NCI-H2171 treated with DMSO at 0.1 percent for 48 hours (cell line): Measurements from ENCODE around the gene RELN.
"Not testable (repeated sequence)": the region's sequence is repeated elsewhere in the genome, so short reads cannot be mapped to it uniquely, and the experiment has no call there.

ENCODE experiments used
- DNase-seq: peaks from one replicate; lab custom pipeline; 2025; lab: John Stamatoyannopoulos, UW

The RELN gene

GRCh38 chr7:103784646-103785286 lies 204.7 kb downstream of the RELN start:
- DNase-seq, result no peak

GRCh38 chr7:103781409-103781808 lies 208.0 kb downstream of the RELN start:
- DNase-seq, result no peak

GRCh38 chr7:103780561-103780960 lies 208.9 kb downstream of the RELN start:
- not testable (repeated sequence) for DNase-seq

- no peak for DNase-seq
These were observed 212.0 kb downstream of the RELN start for GRCh38 chr7:103777440-103777839.

DNA sequence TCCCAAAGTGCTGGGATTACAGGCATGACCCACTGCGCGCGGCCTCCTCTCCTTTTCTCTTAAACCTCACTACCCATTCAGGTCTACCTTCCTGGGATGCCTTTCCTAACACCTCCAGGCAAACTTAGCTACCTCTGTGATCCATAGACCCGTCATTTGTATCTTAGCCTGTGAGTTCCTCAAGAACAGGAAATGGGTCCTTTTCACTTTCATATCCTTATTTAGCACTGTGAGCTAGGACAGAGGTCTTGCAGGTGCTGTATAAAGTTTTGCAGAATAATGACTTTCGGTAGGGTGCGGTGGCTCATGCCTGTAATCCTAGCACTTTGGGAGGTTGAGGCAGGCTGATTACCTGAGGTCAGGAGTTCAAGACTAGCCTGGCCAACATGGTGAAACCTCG lies 215.7 kb downstream of the RELN start:
- DNase-seq, result no peak

DNA sequence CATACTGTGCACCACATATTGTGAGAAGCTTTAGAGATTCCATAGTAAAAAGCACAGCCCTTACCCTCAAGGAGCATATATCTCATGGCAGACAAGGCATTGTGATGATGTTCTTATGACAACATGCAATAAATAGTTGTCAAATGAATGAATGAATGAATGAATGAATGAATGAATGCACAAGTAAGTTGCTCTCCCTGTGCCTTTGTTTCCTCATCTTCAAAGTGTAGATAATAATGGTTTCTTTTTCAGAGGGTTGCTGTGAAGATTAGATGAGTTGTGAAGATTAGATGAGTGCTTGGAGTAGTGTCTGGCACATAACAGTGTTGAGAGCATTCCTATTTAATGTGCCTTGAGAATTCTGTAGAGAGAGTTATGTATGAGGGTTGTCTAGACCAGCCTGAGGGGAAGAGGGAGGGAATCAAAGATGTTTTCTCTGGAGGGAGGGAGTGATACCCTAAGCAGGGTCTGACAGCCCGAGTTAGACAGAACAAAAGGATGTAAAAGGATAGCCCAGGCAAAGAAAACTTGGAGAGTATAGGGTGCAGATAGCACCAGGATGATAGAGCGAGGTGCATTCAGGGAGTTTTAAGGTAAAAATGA lies 217.2 kb downstream of the RELN start:
- DNase-seq, result no peak

DNA sequence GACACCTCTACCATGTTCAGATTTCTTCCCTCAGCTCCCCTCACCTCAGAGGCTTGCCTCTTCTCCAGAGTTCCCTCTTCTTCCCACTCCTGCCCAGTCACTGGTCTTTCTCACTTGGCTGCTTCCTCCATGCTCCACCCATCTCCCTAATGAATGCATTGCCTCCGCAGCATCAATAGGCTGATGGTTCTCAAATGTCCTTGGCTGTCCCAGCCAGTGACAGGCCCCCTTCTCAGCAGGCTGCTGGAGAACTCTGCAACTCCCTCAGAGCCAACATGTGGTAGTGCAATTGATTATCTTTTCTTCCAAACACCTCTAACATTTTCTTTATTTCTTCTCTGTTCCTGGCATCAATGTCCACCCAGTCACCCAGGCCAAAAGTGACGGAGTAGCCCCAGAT lies 218.2 kb downstream of the RELN start:
- no peak for DNase-seq

DNA sequence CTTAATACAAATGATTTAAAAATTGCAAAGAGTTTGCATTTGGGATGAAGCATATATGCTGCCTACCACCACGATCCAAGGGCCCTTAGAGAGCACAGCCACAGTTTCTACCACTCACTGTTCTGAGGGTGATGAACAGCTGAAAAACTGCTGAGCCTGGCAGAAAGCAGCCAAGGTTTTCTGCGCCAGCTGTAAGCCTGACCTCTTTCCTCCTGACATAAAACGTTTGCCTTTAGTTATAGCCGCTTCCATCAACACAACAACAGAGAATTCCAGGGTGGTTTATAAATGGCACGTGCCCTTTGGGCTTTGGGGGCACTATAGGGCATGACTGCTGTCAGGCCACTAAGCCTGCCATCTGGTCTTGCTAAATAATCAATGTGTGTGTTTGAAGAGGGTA lies 222.8 kb downstream of the RELN start:
- DNase-seq, result no peak

GRCh38 chr7:103765901-103766300 lies 223.6 kb downstream of the RELN start:
- no peak for DNase-seq

- no peak for DNase-seq
These were observed 224.6 kb downstream of the RELN start for GRCh38 chr7:103764901-103765300.

DNA sequence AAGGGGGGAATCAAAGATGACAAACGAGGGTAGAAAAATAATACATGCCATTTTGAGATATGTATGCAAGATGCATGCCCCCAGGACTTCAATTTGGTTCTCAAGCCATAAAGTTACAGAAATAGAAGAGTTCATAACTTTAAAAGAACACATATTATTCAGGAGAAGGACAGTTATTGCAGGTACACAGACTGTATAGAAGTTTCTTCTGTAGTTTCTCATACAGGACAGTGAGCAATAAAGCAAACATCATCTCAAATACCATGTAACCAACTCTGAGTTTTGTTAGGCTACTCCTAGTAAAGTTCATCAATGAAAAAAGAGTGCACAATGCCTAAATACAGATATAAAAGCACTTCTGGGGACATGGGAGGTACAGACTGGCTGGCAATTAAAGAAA lies 226.6 kb downstream of the RELN start:
- DNase-seq, result no peak

DNA sequence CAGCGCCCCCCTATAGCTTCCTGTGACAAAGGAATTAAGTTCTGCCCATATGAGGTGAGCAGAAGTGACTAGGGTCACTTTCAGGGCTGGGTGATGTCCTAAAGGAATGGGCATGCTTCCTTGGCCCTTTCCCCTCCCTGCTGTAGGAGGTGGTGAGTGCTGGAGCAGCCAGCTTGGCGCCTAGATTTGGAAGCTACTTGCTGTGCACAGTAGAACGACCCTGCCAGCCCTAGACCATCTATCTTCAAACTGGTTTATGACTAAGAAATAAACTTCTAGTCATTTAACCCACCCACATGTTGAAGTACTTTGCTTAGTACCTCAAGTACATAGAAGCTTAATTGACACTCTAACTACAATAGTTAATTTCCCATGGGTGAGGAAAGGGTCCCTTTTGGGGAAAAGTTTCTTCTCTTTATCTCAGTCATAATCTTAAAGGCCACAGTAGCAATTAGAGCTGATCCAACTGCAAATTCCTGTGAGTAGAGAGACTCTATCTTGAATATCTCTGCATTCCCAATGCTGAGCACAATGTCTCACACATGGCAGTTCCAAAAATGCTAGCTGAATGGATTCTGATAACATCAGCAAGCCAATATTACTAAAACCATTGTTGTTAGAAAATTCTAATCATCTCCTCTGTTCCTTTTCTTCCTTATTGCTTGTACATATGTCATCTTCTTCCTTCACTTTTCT lies 227.2 kb downstream of the RELN start:
- no peak for DNase-seq

DNA sequence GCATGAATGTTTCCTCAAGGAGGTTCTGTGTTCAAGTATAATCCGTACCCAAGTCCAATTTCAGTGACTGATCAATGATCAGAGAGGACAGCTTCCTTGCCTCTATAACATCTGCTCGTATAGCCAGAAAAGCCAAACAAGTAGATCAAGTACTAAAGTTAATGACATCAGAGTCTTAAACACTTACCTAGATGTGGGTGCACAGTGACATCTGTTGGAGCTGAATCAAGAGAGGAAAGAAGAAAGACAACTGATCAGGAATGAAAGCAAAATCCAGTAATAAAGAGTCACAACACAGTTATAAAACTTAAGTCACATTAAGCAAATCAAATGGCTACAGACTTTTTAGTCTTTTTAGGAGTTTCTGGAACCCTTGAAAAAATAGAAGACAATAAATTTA lies 236.5 kb downstream of the RELN start:
- DNase-seq, result peak; percentile 43

DNA sequence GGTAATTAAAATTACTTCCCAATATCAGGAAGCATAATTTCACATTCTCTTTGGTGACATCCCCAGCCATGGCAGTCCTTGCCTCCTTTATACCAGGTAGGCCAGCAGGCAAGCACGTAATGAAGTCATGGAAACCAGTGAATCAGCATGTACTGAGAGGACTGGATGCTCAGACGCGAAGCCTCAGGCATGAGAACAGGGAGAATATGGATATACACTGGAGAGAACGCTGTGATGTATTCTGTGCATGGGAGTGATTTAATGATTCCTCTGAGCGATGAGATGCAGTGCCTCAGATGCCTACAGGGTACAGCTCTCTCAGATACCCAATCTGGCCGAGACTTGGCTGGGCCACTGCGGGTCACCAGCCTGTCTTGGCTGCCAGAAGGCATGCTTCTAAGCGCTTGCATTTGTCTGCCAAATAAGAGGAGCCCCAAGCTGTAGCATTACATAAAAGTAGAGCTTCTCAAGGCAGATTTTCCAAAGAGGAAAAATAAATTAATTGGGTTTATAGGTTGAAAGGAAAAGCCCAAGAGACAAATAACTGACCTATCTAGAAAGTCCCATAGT lies 238.1 kb downstream of the RELN start:
- DNase-seq, result no peak

GRCh38 chr7:103748680-103749079 lies 240.8 kb downstream of the RELN start:
- no peak for DNase-seq

DNA sequence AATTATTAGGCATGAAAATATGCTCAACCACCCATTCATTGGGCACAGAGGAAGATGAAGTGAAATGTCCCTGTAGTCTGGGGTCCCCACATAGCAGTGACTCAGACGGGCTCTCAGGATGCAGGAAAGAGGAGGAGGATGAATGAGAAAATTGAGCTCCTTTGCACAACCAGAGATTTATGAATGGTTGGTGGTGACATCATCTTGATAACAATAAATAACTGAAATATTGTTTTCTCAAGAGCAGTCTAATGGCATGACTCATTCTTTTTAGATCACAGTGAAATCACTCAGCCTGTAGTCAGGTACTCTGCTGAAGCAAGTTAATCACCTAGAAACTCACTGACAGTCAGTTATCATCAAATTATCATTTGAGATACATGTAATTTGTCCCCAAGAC lies 254.1 kb downstream of the RELN start:
- DNase-seq, result no peak

GRCh38 chr7:103731169-103731568 lies 258.3 kb downstream of the RELN start:
- DNase-seq, result peak; percentile 33

GRCh38 chr7:103729026-103729425 lies 260.4 kb downstream of the RELN start:
- no peak for DNase-seq

GRCh38 chr7:103727982-103728610 lies 261.4 kb downstream of the RELN start:
- DNase-seq, result peak; percentile 64

- no peak for DNase-seq
These were observed 270.4 kb downstream of the RELN start for GRCh38 chr7:103719070-103719469.

DNA sequence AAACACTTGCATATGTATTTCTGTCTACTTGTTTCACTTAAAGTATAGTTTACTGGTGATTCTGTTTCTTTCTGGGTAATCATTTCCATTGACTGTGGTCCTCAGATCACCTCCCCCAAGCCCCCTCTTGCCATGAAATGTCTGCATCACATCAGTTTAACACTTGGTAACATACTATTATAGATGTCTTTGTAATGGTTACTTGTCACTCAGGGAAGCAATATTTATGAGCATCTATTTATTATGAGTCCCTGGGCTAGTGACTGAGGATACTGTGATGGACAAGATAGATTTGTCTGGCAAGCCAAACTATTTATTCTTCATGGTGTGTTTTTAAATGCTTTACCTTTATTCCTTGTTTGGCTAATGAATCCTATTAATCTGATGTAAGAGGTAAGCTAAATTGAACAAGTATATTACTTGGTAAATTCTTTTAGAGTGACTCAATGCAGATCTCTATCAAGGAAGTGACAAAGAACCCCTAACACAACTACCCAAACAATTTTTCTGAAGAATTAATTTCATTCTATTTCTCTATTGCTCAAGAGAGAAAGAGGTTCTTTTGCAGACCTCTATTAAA lies 270.9 kb downstream of the RELN start:
- no peak for DNase-seq

GRCh38 chr7:103717574-103717973 lies 271.9 kb downstream of the RELN start:
- no peak for DNase-seq
